HG02571 (cell line): ENCODE data around the gene MNAT1.
"Not testable (repeated sequence)": the region's sequence is repeated elsewhere in the genome, so short reads cannot be mapped to it uniquely, and the experiment has no call there.

Source experiments
- ATAC-seq: cut with Tn5 transposase; IDR thresholded peaks from one replicate; pipeline ENCODE4 v1.9.1; 2021; ENCODE audit warnings: mild to moderate bottlenecking, moderate library complexity; ENCODE audit not compliant: unreplicated experiment

The MNAT1 gene

GRCh38 chr14:60867503-60868172, 133.1 kb downstream of the MNAT1 start:
- no peak for ATAC-seq

- no peak for ATAC-seq
These were observed 143.6 kb downstream of the MNAT1 start for GRCh38 chr14:60878121-60878520.

GRCh38 chr14:60878536-60878935, 144.0 kb downstream of the MNAT1 start:
- ATAC-seq = no peak

- no peak for ATAC-seq
These were observed 147.7 kb downstream of the MNAT1 start for GRCh38 chr14:60882219-60882618.

- ATAC-seq = no peak
These were observed 149.6 kb downstream of the MNAT1 start for GRCh38 chr14:60884134-60884533.

- not testable (repeated sequence) for ATAC-seq
These were observed 156.1 kb downstream of the MNAT1 start for GRCh38 chr14:60890636-60891035.

GRCh38 chr14:60893911-60894310, 159.3 kb downstream of the MNAT1 start:
- ATAC-seq = no peak

- no peak for ATAC-seq
These were observed 169.8 kb downstream of the MNAT1 start for GRCh38 chr14:60904381-60904780.

GRCh38 chr14:60905923-60906322, 171.4 kb downstream of the MNAT1 start:
- no peak for ATAC-seq

GRCh38 chr14:60915781-60916180, 181.2 kb downstream of the MNAT1 start:
- no peak for ATAC-seq

- ATAC-seq = no peak
These were observed 187.5 kb downstream of the MNAT1 start for GRCh38 chr14:60922050-60922449.

- ATAC-seq = no peak
These were observed 190.7 kb downstream of the MNAT1 start for GRCh38 chr14:60925286-60925685.

GRCh38 chr14:60926002-60926401, 191.4 kb downstream of the MNAT1 start:
- ATAC-seq = peak; percentile 88

- ATAC-seq = no peak
These were observed 196.7 kb downstream of the MNAT1 start for GRCh38 chr14:60931218-60931617.

GRCh38 chr14:60933920-60934655, 199.5 kb downstream of the MNAT1 start:
- ATAC-seq = no peak

GRCh38 chr14:60935319-60935718, 200.8 kb downstream of the MNAT1 start:
- no peak for ATAC-seq

- ATAC-seq = no peak
These were observed 209.1 kb downstream of the MNAT1 start for GRCh38 chr14:60943637-60944032.

- no peak for ATAC-seq
These were observed 209.6 kb downstream of the MNAT1 start for GRCh38 chr14:60944204-60944603.

GRCh38 chr14:60945984-60946383, 211.4 kb downstream of the MNAT1 start:
- no peak for ATAC-seq

- no peak for ATAC-seq
These were observed 212.2 kb downstream of the MNAT1 start for GRCh38 chr14:60946773-60947172.

GRCh38 chr14:60951776-60952435, 217.3 kb downstream of the MNAT1 start:
- ATAC-seq = no peak

GRCh38 chr14:60956202-60956601, 221.6 kb downstream of the MNAT1 start:
- no peak for ATAC-seq
